Spleen (tissue), 7 donors: ENCODE data around the gene MIEF2.

Experiments used
- POLR2A ChIP-seq, 3 donors: fragments of 450-650 bp; IDR thresholded peaks; one replicate each; pipeline ENCODE4 v1.5.1; 2017; ENCODE audit warnings: antibody characterized with exemption in 3 of 3, mild to moderate bottlenecking in 1 of 3
- TF ChIP-seq, protein P1 (sequence below), 11 experiments: fragments of 200-600 bp in 7 of 11; fragments of 450-650 bp in 4 of 11; sonication (generic) in 4 of 11; IDR thresholded peaks in 8 of 11; conservative IDR thresholded peaks in 3 of 11; 1 replicate in 7 of 11; 2 replicates in 4 of 11; pipeline versions ENCODE4 v1.4.0 to v1.8.0; 2016 to 2021; ENCODE audit warnings: antibody characterized with exemption in 11 of 11, inconsistent platforms in 4 of 11, mild to moderate bottlenecking in 1 of 11
- donor health status: DM: no; HTN: no; CAD: no; lungs with moderate emphysema.
- donor health status: DM: no; HTN: no; CAD: no.
- donor health status: DM: no; HTN: no; CAD: no.

DNA sequence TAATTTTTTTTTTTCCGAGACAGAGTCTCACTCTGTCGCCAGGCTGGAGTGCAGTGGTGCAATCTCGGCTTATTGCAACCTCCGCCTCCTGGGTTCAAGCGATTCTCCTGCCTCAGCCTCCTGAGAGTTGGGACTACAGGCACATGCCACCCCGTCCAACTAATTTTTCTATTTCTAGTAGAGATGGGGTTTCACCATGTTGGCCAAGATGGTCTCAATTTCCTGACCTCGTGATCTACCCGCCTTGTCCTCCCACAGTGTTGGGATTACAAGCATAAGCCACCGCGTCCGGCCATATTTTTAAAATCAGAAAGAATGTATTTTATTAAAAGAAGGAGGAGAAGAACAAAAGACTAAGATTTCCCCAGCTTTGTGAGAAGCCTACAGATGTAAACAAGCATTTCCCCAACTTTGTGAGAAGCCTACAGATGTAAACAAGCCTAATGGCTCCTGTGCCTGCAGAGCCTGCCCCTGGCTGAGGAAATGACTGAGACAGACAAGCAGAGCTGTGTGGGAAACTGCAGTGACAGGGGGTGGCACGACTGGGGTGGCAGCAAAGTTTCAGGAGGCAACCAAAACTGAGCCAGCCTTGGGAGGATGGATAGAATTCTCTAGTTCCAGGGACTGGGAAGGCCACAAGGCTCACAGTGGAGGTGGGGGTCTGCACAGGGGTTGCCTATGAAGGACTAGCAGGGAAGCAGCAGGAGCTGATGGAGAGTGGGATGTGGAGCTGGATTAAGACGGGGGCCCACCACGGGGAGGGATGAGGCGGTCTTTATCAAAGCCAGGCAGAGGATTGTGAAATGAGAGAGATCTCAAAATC lies 31.5 kb downstream of the MIEF2 start:
- TF ChIP-seq POLR2A (IDR thresholded peaks at IDR 0.05) = no peak
- TF ChIP-seq, protein P1, sequence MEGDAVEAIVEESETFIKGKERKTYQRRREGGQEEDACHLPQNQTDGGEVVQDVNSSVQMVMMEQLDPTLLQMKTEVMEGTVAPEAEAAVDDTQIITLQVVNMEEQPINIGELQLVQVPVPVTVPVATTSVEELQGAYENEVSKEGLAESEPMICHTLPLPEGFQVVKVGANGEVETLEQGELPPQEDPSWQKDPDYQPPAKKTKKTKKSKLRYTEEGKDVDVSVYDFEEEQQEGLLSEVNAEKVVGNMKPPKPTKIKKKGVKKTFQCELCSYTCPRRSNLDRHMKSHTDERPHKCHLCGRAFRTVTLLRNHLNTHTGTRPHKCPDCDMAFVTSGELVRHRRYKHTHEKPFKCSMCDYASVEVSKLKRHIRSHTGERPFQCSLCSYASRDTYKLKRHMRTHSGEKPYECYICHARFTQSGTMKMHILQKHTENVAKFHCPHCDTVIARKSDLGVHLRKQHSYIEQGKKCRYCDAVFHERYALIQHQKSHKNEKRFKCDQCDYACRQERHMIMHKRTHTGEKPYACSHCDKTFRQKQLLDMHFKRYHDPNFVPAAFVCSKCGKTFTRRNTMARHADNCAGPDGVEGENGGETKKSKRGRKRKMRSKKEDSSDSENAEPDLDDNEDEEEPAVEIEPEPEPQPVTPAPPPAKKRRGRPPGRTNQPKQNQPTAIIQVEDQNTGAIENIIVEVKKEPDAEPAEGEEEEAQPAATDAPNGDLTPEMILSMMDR (IDR thresholded peaks at IDR 0.05 in 8 of 11, conservative IDR thresholded peaks at IDR 0.05 in 3 of 11) = no peak
